Activated T-cell treated with anti-CD3 and anti-CD28 coated beads, Interleukin-2, amount 50 U/mL, for 48 hours (primary cell): ENCODE measurements around the gene RAB13.

Experiments used
- DNase-seq, 2 experiments: peaks; one replicate each; pipeline ENCODE4 v3.0.0-alpha.2; 2020

Gene RAB13

GRCh38 chr1:153932156-153933131, 53.7 kb downstream of the RAB13 start:
- no peak for DNase-seq
